GM12875 (cell line): ENCODE measurements around the gene PPFIA2.

ENCODE experiments used
- H3K4me3 ChIP-seq: one replicate; pipeline ENCODE4 v1.5.1; 2011; ENCODE audit warnings: low read depth, low read length, control low read depth
- TF ChIP-seq, protein P1 (sequence below): IDR thresholded peaks from 2 replicates; pipeline ENCODE4 v1.5.1; 2011; ENCODE audit warnings: low read depth, mild to moderate bottlenecking, control low read depth, inconsistent platforms, low read length, moderate library complexity, borderline replicate concordance; ENCODE audit not compliant: insufficient read depth

PPFIA2 gene

DNA sequence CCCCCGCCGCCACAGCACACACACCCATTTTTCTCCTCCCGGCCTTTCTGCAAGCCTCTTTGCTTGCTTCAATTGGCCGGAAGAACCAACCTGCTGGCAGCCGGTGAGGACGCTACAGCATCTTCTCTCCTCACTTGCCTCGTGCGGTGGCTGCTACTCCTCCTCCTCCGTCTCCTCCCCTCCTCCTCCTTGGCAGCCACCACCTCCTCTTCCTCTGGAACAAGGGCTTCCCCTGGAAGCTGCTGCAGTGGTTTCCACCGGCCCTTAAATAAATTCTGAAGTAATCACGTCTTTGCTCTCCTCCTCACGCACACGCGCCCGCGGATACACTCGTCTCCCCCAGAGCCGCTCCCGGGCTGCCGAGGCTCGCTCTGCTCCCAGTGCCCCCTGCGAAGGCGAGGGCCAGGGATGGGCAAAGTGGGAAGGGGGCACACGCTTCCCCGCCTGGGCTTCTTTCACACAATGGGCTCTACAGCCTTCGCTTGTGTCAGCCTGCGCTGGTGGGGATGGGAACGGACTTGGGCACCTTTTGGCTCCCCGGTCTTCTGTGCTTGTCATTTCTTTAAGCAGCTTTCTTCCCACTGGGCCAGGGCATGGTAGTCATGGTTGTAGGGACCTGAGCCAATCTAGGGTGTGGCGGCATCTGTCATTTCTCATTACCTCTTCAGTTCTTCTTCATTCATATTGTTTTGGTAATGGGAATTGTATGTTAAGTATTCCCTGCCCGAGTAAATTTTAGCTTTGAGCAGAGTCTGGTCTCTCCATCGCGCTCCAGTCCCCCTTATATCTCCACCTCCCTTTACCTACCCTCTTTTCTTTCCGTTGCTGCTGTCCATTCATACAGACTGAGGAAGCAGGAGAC lies at the start of gene PPFIA2:
Gene PPFIA2, minus strand, starts transcription at position 161 of the 862 bp plus-strand sequence.
- no peak within 1 kb of the TSS for H3K4me3 ChIP-seq
- TF ChIP-seq, protein P1, sequence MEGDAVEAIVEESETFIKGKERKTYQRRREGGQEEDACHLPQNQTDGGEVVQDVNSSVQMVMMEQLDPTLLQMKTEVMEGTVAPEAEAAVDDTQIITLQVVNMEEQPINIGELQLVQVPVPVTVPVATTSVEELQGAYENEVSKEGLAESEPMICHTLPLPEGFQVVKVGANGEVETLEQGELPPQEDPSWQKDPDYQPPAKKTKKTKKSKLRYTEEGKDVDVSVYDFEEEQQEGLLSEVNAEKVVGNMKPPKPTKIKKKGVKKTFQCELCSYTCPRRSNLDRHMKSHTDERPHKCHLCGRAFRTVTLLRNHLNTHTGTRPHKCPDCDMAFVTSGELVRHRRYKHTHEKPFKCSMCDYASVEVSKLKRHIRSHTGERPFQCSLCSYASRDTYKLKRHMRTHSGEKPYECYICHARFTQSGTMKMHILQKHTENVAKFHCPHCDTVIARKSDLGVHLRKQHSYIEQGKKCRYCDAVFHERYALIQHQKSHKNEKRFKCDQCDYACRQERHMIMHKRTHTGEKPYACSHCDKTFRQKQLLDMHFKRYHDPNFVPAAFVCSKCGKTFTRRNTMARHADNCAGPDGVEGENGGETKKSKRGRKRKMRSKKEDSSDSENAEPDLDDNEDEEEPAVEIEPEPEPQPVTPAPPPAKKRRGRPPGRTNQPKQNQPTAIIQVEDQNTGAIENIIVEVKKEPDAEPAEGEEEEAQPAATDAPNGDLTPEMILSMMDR = no peak

DNA sequence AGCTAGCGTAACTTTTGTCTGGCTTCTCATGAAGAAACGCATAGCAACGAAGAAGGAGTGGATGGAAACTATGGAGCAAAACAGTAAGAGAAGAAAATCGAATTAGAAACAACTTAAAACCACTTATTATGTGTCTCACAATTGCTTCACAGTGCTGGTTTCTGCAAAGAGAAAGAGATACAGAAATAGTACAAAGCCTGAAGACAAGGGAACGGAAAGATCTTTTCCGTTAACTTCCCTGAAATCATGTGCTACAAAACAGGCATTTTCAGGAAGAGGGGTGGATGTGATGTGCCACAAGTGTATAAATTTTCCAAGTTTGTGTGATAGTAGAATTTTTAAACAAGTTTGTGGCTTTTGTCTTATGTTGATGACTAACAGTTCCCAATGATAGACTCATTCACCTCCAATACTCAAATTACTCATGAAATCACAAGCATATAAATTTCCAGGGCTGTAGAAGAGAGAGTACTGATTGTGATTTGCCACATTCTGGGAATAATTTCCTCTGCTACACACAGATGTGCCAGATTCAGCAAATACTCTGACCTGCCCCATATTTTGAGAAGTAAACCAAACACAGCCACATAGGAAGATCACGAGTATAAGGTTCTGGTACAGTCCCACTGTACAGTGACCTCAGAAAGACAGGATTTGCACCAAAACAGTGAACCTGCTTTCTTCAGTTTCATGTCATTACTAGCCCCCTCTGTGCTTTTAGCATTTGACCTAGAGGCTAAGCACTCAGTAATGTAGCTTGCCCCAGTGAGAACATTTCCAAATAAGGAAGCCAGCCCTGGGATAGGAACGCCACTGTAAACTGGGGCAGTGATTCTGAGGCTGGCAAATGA lies 41.4 kb upstream of the PPFIA2 start:
- TF ChIP-seq, protein P1 = no peak
- no peak overlapping the region for H3K4me3 ChIP-seq

DNA sequence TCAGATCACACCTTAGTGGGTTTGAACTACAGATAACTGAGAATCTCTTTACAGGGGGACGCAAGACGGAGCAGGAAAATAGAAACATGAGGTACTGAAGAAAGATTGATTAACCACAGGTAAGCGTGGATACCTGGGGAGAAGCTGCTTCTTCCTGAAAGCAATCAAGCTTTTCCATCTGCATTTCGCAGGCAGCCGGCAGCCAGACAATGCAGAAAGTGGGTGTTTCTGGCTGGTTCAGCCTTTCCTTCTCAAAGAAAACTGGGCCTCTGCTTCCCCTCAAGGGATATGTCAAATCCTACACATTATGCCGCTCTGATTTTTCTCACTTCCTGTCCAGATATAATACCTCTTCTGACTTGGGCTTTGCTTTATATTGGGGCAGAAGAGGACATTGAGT lies 39.1 kb upstream of the PPFIA2 start:
- TF ChIP-seq, protein P1 = no peak

DNA sequence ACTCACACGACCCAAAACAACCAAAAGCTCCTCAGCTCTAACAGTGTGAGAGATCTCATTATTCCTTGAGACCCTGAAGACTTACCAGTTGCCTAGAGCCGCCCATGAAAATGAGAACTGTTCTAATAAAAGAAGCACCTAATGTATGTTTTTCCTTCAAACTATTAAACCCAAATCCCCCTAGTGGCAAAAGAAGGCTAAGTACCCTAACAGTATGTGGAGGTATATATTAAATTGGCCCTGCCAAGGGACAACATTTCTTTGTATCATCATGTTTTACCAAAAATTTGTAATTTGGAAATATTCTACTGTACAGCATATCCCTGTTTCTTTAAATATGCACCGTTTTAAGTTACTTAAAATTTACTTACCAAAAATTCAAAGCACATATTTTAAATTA lies 38.0 kb upstream of the PPFIA2 start:
- H3K4me3 ChIP-seq = no peak overlapping the region
- TF ChIP-seq, protein P1 = no peak

More for the DNA sequence above, 39.1 kb upstream of the PPFIA2 start:
- no peak overlapping the region for H3K4me3 ChIP-seq

DNA sequence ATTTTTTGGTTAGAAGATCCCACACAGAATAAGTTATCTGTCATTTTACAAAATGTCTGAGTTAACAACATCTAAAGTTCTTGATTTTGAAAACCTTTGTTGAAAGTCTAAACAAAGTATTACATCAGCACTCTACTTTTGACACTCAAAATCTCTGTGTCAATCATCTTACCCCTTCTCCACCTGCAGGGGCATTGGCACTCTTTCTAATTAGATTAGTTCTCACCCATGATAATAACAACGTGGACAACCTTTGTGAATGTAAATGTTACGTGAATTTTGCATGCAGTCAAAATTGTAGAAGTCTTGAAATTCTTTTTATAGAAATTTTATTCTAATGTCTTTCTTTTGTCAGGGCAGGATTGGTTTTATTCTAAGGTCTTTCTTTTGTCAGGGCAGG lies 33.5 kb upstream of the PPFIA2 start:
- TF ChIP-seq, protein P1 = no peak

DNA sequence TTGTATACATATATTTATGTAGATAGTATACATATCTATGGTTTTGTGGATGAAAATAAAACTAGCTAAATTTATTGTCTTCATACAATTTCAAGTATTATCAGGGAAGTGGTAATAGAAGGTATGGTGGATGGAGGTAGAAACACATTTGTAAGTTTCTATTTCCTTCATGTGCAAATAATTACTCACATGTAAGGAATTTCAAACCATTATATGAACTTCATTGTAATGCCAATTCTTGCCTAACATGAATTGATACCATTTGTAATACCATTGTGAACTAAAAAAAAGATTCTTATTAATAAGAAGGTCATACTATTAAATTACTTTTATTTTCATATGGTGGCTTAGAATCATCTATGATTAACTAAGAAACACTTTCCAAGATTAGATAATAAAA lies 20.1 kb upstream of the PPFIA2 start:
- H3K4me3 ChIP-seq = no peak overlapping the region
- TF ChIP-seq, protein P1 = no peak

More for the DNA sequence above, 33.5 kb upstream of the PPFIA2 start:
- no peak overlapping the region for H3K4me3 ChIP-seq

DNA sequence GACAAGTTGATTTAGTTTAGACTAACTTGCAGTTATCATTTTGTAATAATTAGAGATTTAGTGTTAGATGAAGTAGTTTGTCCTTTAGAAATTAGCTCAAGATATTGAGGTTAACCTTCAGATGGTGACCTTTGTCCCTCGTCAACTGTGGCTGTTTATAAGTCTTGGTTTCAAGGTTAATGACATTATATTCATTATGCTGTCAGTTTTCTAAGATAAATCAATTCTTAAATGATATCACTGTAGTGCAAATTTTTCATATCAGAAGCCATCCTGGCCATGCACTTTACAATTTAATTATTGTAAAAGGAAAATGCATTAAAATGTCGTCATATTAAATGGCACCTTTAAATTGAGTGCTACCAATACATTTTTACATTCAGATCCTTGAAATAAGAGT lies 19.6 kb upstream of the PPFIA2 start:
- H3K4me3 ChIP-seq = no peak overlapping the region
- TF ChIP-seq, protein P1 = no peak
